ENCODE results near the gene SORL1-AS1.

Gene SORL1-AS1

GRCh38 chr11:121451986-121452608, 670 bp downstream of the SORL1-AS1 start, which contains the start of gene SORL1:
SORL1 (plus strand) TSS chr11:121452314; CDS start chr11:121452332, 18 bp downstream.
- Mint-ChIP-seq H3K4me1 (peaks cover 84% of the 10 kb centered on the region), H3K9me3 (ENCODE audit: low read depth) (no peaks in the 10 kb centered on the region), H3K27ac (peak within 1 kb of the TSS; percentile 94), H3K27me3 (no peaks in the 10 kb centered on the region), H3K4me3 (peak within 1 kb of the TSS; percentile 89), H3K36me3 (ENCODE audit: low read depth) (peaks cover 21% of the 10 kb centered on the region)
- ChIA-PET CTCF (interaction anchor here (0.6 to 3.2 kb wide), 17 partner anchors 8 to 130 kb away, joined by 3 to 15 read pairs (median 3); no protein-coding TSS in a partner anchor), POLR2A (interaction anchor here (0.8 to 4.9 kb wide), 3 partner anchors 10 to 108 kb away, joined by 3 to 51 read pairs (median 15); no protein-coding TSS in a partner anchor)
- ATAC-seq (peak; percentile 59), DNase-seq (peak; percentile 89)
- intact Hi-C loops (cut with DNase I, micrococcal nuclease): loop anchor here (1.0 to 10.0 kb wide), 9 partner anchors 12 to 139 kb away; no protein-coding TSS in a partner anchor

- ChIA-PET POLR2A (interaction anchor here (1.0 to 4.9 kb wide), 3 partner anchors 11 to 16 kb away, joined by 3 to 51 read pairs (median 15); no protein-coding TSS in a partner anchor), CTCF (interaction anchor here (0.6 to 3.2 kb wide), 14 partner anchors 8 to 134 kb away, joined by 3 to 15 read pairs (median 4); no protein-coding TSS in a partner anchor)
- Mint-ChIP-seq H3K27me3 (no peaks in the 10 kb centered on the region), H3K4me1 (peaks cover 84% of the 10 kb centered on the region), H3K27ac (peak overlapping the region; percentile 87), H3K9me3 (ENCODE audit: low read depth) (no peaks in the 10 kb centered on the region), H3K4me3 (peak overlapping the region; percentile 89), H3K36me3 (ENCODE audit: low read depth) (peaks cover 20% of the 10 kb centered on the region)
- ATAC-seq: peak; percentile 16
- peak; percentile 65 for DNase-seq
- intact Hi-C loops (cut with DNase I, micrococcal nuclease): loop anchor here (1.0 to 10.0 kb wide), 2 partner anchors 31 to 127 kb away; no protein-coding TSS in a partner anchor
Measured at GRCh38 chr11:121451178-121451985, 1.4 kb downstream of the SORL1-AS1 start.

- DNase-seq (no peak), ATAC-seq (no peak)
- H3K27me3 Mint-ChIP-seq: no peaks in the 10 kb centered on the region
- CTCF ChIA-PET: interaction anchor here (0.8 to 3.2 kb wide), 12 partner anchors 10 to 141 kb away, joined by 3 to 15 read pairs (median 4); no protein-coding TSS in a partner anchor
- intact Hi-C loops (cut with DNase I, micrococcal nuclease): loop anchor here in 1 of 2 experiments (10.0 kb wide), 1 partner anchor 126 kb away; no protein-coding TSS in a partner anchor
- H3K4me3 Mint-ChIP-seq: peak overlapping the region; percentile 89
- H3K4me1 Mint-ChIP-seq: peaks cover 84% of the 10 kb centered on the region
- POLR2A ChIA-PET: interaction anchor here (0.6 to 4.9 kb wide), 4 partner anchors 8 to 18 kb away, joined by 3 to 51 read pairs (median 4); no protein-coding TSS in a partner anchor
- H3K9me3 Mint-ChIP-seq (ENCODE audit: low read depth): no peaks in the 10 kb centered on the region
- peaks cover 20% of the 10 kb centered on the region for H3K36me3 Mint-ChIP-seq (ENCODE audit: low read depth)
- peak overlapping the region; percentile 87 for H3K27ac Mint-ChIP-seq
Measured at GRCh38 chr11:121450401-121450800, 2.4 kb downstream of the SORL1-AS1 start.

- DNase-seq (no peak), ATAC-seq (peak; percentile 25)
- peak overlapping the region; percentile 86 for H3K27ac Mint-ChIP-seq
- H3K9me3 Mint-ChIP-seq (ENCODE audit: low read depth): no peaks in the 10 kb centered on the region
- H3K36me3 Mint-ChIP-seq (ENCODE audit: low read depth): peaks cover 15% of the 10 kb centered on the region
- CTCF ChIA-PET: interaction anchor here (0.6 to 1.8 kb wide), 10 partner anchors 17 to 1936 kb away, joined by 3 to 5 read pairs (median 4); no protein-coding TSS in a partner anchor
- POLR2A ChIA-PET: interaction anchor here (1.2 to 4.9 kb wide), 3 partner anchors 13 to 132 kb away, joined by 6 to 51 read pairs (median 6); no protein-coding TSS in a partner anchor
- H3K4me3 Mint-ChIP-seq: peak overlapping the region; percentile 43
- peaks cover 84% of the 10 kb centered on the region for H3K4me1 Mint-ChIP-seq
- no peaks in the 10 kb centered on the region for H3K27me3 Mint-ChIP-seq
- intact Hi-C loops (cut with DNase I, micrococcal nuclease): loop anchor here (2.0 to 10.0 kb wide), 2 partner anchors 15 to 125 kb away; no protein-coding TSS in a partner anchor
Measured at GRCh38 chr11:121449626-121450025, 3.1 kb downstream of the SORL1-AS1 start.

GRCh38 chr11:121449123-121449522, 3.6 kb downstream of the SORL1-AS1 start:
- no peaks in the 10 kb centered on the region for H3K9me3 Mint-ChIP-seq (ENCODE audit: low read depth)
- intact Hi-C loops (cut with DNase I, micrococcal nuclease): loop anchor here in 1 of 2 experiments (2.0 kb wide), 1 partner anchor 14 kb away; no protein-coding TSS in a partner anchor
- peaks cover 14% of the 10 kb centered on the region for H3K36me3 Mint-ChIP-seq (ENCODE audit: low read depth)
- no peak for DNase-seq
- peak overlapping the region; percentile 43 for H3K4me3 Mint-ChIP-seq
- CTCF ChIA-PET: interaction anchor here (0.8 to 1.8 kb wide), 7 partner anchors 17 to 142 kb away, joined by 3 to 5 read pairs (median 4); no protein-coding TSS in a partner anchor
- no peaks in the 10 kb centered on the region for H3K27me3 Mint-ChIP-seq
- peak overlapping the region; percentile 86 for H3K27ac Mint-ChIP-seq
- POLR2A ChIA-PET: interaction anchor here (1.2 to 4.9 kb wide), 3 partner anchors 13 to 132 kb away, joined by 6 to 51 read pairs (median 6); no protein-coding TSS in a partner anchor
- ATAC-seq: peak; percentile 5
- peaks cover 84% of the 10 kb centered on the region for H3K4me1 Mint-ChIP-seq

GRCh38 chr11:121448431-121448941, 4.3 kb downstream of the SORL1-AS1 start:
- Mint-ChIP-seq H3K36me3 (ENCODE audit: low read depth) (peaks cover 14% of the 10 kb centered on the region), H3K4me3 (peak overlapping the region; percentile 43)
- DNase-seq: no peak

GRCh38 chr11:121448011-121448410, 4.8 kb downstream of the SORL1-AS1 start:
- no peak for DNase-seq
- Mint-ChIP-seq H3K36me3 (ENCODE audit: low read depth) (peaks cover 12% of the 10 kb centered on the region), H3K4me1 (peaks cover 79% of the 10 kb centered on the region), H3K9me3 (ENCODE audit: low read depth) (no peaks in the 10 kb centered on the region), H3K27ac (peak overlapping the region; percentile 86), H3K4me3 (no peak overlapping the region), H3K27me3 (no peaks in the 10 kb centered on the region)
- POLR2A ChIA-PET: no interaction called here
- no peak for ATAC-seq
- intact Hi-C loops (cut with DNase I, micrococcal nuclease): loop anchor here in 1 of 2 experiments (2.0 kb wide), 1 partner anchor 13 kb away; no protein-coding TSS in a partner anchor
- CTCF ChIA-PET: interaction anchor here (0.8 to 1.4 kb wide), 2 partner anchors 13 to 143 kb away, joined by 3 to 5 read pairs; no protein-coding TSS in a partner anchor

More at GRCh38 chr11:121448431-121448941, 4.3 kb downstream of the SORL1-AS1 start:
- POLR2A ChIA-PET: interaction anchor here (1.2 to 4.9 kb wide), 3 partner anchors 14 to 133 kb away, joined by 6 to 51 read pairs (median 6); no protein-coding TSS in a partner anchor
- H3K27me3 Mint-ChIP-seq: no peaks in the 10 kb centered on the region
- ATAC-seq: no peak
- peak overlapping the region; percentile 86 for H3K27ac Mint-ChIP-seq
- no peaks in the 10 kb centered on the region for H3K9me3 Mint-ChIP-seq (ENCODE audit: low read depth)
- CTCF ChIA-PET: interaction anchor here (0.8 to 1.2 kb wide), 3 partner anchors 16 to 143 kb away, joined by 3 to 5 read pairs (median 3); no protein-coding TSS in a partner anchor
- peaks cover 82% of the 10 kb centered on the region for H3K4me1 Mint-ChIP-seq
- intact Hi-C loops (cut with DNase I, micrococcal nuclease): loop anchor here in 1 of 2 experiments (2.0 kb wide), 1 partner anchor 14 kb away; no protein-coding TSS in a partner anchor

GRCh38 chr11:121446752-121447156, 6.0 kb downstream of the SORL1-AS1 start:
- Mint-ChIP-seq H3K4me1 (peaks cover 77% of the 10 kb centered on the region), H3K36me3 (ENCODE audit: low read depth) (peaks cover 11% of the 10 kb centered on the region), H3K4me3 (no peak overlapping the region), H3K9me3 (ENCODE audit: low read depth) (no peaks in the 10 kb centered on the region), H3K27me3 (no peaks in the 10 kb centered on the region), H3K27ac (peak overlapping the region; percentile 82)
- POLR2A ChIA-PET: interaction anchor here (1.0 kb wide), 1 partner anchor 15 kb away, joined by 3 read pairs; no protein-coding TSS in a partner anchor
- intact Hi-C loops (cut with DNase I, micrococcal nuclease): no loop called here
- DNase-seq (no peak), ATAC-seq (no peak)
- CTCF ChIA-PET: interaction anchor here (0.6 to 1.4 kb wide), 3 partner anchors 12 to 14 kb away, joined by 3 to 5 read pairs (median 4); no protein-coding TSS in a partner anchor

- peak overlapping the region; percentile 86 for H3K27ac Mint-ChIP-seq
- H3K4me3 Mint-ChIP-seq: peak overlapping the region; percentile 26
- H3K4me1 Mint-ChIP-seq: peaks cover 70% of the 10 kb centered on the region
- intact Hi-C loops (cut with DNase I, micrococcal nuclease): no loop called here
- no peak for ATAC-seq
- no peak for DNase-seq
- POLR2A ChIA-PET: interaction anchor here (0.5 kb wide), 1 partner anchor 36 kb away, joined by 5 read pairs; no protein-coding TSS in a partner anchor
- H3K36me3 Mint-ChIP-seq (ENCODE audit: low read depth): peaks cover 11% of the 10 kb centered on the region
- no peaks in the 10 kb centered on the region for H3K9me3 Mint-ChIP-seq (ENCODE audit: low read depth)
- H3K27me3 Mint-ChIP-seq: no peaks in the 10 kb centered on the region
- CTCF ChIA-PET: interaction anchor here (1.3 to 1.4 kb wide), 2 partner anchors 8 to 30 kb away, joined by 3 read pairs; no protein-coding TSS in a partner anchor
Measured at GRCh38 chr11:121445071-121445768, 7.5 kb downstream of the SORL1-AS1 start.
